Prostate gland (tissue), 2 donors: ENCODE results near the gene DYNLRB1.

Experiments
- POLR2A ChIP-seq: fragments of 450-650 bp; IDR thresholded peaks from one replicate; pipeline ENCODE4 v1.6.1; 2016; ENCODE audit warnings: antibody characterized with exemption, mild to moderate bottlenecking
- TF ChIP-seq, protein P1 (sequence below), 4 experiments: fragments of 200-600 bp in 2 of 4; fragments of 450-650 bp in 2 of 4; sonication (generic) in 2 of 4; IDR thresholded peaks; 1 replicate in 3 of 4; 2 replicates in 1 of 4; pipeline ENCODE4 v1.5.1; 2016 to 2019; ENCODE audit warnings: antibody characterized with exemption in 4 of 4, mild to moderate bottlenecking in 2 of 4, moderate library complexity in 2 of 4

DNA sequence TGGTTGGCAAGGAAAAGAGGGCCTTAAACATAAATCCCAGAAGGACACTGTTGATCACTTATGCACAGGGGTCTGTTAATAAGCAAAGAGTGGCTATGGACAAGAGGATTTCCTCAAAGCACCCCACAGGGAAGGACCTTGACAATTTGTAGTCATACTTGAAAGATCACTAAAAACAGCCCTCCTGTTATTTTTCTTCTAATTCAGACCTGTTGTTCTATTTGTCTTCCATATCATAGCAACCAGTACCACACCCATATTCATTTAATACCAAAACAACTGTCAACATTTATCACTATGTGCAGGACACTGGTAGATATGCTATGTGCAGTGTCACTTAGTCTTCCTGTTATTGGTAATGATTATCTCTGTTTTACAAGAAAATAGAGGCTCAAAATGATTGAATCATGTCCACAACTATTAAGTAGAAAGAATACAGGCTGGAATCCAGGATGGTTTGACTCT is 3.2 kb upstream of the DYNLRB1 start:
- TF ChIP-seq, protein P1, sequence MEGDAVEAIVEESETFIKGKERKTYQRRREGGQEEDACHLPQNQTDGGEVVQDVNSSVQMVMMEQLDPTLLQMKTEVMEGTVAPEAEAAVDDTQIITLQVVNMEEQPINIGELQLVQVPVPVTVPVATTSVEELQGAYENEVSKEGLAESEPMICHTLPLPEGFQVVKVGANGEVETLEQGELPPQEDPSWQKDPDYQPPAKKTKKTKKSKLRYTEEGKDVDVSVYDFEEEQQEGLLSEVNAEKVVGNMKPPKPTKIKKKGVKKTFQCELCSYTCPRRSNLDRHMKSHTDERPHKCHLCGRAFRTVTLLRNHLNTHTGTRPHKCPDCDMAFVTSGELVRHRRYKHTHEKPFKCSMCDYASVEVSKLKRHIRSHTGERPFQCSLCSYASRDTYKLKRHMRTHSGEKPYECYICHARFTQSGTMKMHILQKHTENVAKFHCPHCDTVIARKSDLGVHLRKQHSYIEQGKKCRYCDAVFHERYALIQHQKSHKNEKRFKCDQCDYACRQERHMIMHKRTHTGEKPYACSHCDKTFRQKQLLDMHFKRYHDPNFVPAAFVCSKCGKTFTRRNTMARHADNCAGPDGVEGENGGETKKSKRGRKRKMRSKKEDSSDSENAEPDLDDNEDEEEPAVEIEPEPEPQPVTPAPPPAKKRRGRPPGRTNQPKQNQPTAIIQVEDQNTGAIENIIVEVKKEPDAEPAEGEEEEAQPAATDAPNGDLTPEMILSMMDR (IDR thresholded peaks at IDR 0.05), result no peak
- TF ChIP-seq POLR2A, result no peak
